B cell (primary cell): ENCODE measurements around the gene ZNF598. TPM values are rescaled to one million over a fixed set of nuclear protein-coding genes. Genes with fewer than 3 reads are reported as not detected.
A peak's percentile ranks its signal among the peaks of the same experiment; 100 is the strongest.

Experiments used
- ATAC-seq: fragments of 200-7000 bp; cut with Tn5 transposase; one replicate; pipeline ENCODE4 v1.10.0; 2021; ENCODE audit warnings: low read depth, mild to moderate bottlenecking, moderate number of reproducible peaks, moderate library complexity
- CTCF ChIA-PET: fragments of 350-600 bp; sonication (Branson Sonifier 250); formaldehyde crosslinking; loops from one replicate; lab custom pipeline; 2021; ENCODE audit warnings: antibody characterized with exemption, inconsistent platforms; lab: Charles Lee
- POLR2A ChIA-PET: fragments of 350-600 bp; sonication (Branson Sonifier 250); formaldehyde crosslinking; loops from one replicate; lab custom pipeline; 2021; ENCODE audit warnings: antibody characterized with exemption; lab: Charles Lee
- DNase-seq: peaks from one replicate; pipeline ENCODE4 v3.0.0; 2013
- H2AFZ ChIP-seq: 2 replicates; pipeline ENCODE4 v1.6.1; 2012; ENCODE audit warnings: mild to moderate bottlenecking, low read depth, low read length; ENCODE audit not compliant: insufficient read depth, poor library complexity, severe bottlenecking
- H3K27ac ChIP-seq, 2 donors: 1 replicate in 1 of 2; 2 replicates in 1 of 2; pipeline ENCODE4 v1.5.1; 2012 to 2013; ENCODE audit warnings: low read length in 2 of 2, mild to moderate bottlenecking in 2 of 2, moderate library complexity in 1 of 2
- H3K27me3 ChIP-seq, 4 experiments: fragments of 200-600 bp in 1 of 4; sonication (generic) in 1 of 4; replicated peaks in 1 of 4; 1 replicate in 2 of 4; 2 replicates in 2 of 4; pipeline versions ENCODE4 v1.6.1 to v1.7.0; 2013 to 2016; ENCODE audit warnings: low read length in 3 of 4, mild to moderate bottlenecking in 2 of 4, mixed read lengths in 1 of 4, moderate library complexity in 1 of 4; ENCODE audit not compliant: insufficient read depth in 4 of 4, control insufficient read depth in 3 of 4; ENCODE audit errors: control extremely low read depth in 1 of 4
- H3K36me3 ChIP-seq, 2 experiments: replicated peaks in 1 of 2; 1 replicate in 1 of 2; 2 replicates in 1 of 2; pipeline versions ENCODE4 v1.6.1 to v1.7.1; 2013; ENCODE audit warnings: low read length in 1 of 2; ENCODE audit not compliant: insufficient read depth in 2 of 2, control insufficient read depth in 1 of 2; ENCODE audit errors: control extremely low read depth in 1 of 2, extremely low read depth in 1 of 2
- H3K4me1 ChIP-seq, 2 donors: fragments of 200-600 bp in 1 of 2; sonication (generic) in 1 of 2; 1 replicate in 1 of 2; 2 replicates in 1 of 2; pipeline versions ENCODE4 v1.5.1 to v1.6.1; 2013 to 2017; ENCODE audit warnings: low read length in 2 of 2; ENCODE audit not compliant: control insufficient read depth in 2 of 2, insufficient read depth in 2 of 2
- H3K4me2 ChIP-seq: replicated peaks from 2 replicates; pipeline ENCODE3; 2012; ENCODE audit warnings: mild to moderate bottlenecking, low read depth, low read length; ENCODE audit not compliant: poor library complexity, severe bottlenecking
- H3K4me3 ChIP-seq, 5 experiments: fragments of 200-600 bp in 1 of 5; sonication (generic) in 1 of 5; 1 replicate in 3 of 5; 2 replicates in 2 of 5; pipeline versions ENCODE4 v1.5.1 to v1.7.0; 2011 to 2016; ENCODE audit warnings: low read length in 4 of 5, mild to moderate bottlenecking in 4 of 5, low read depth in 2 of 5, control low read depth in 1 of 5, moderate library complexity in 1 of 5; ENCODE audit not compliant: insufficient read depth in 1 of 5; ENCODE audit errors: control extremely low read depth in 1 of 5, extremely low read depth in 1 of 5
- H3K79me2 ChIP-seq: fragments of 200-600 bp; sonication (generic); one replicate; pipeline ENCODE4 v1.6.0; 2016; ENCODE audit warnings: low read length; ENCODE audit not compliant: control insufficient read depth, insufficient read depth
- H3K9ac ChIP-seq: fragments of 200-600 bp; sonication (generic); 2 replicates; pipeline ENCODE4 v1.6.1; 2017; ENCODE audit warnings: mild to moderate bottlenecking, low read length, moderate library complexity
- H3K9me3 ChIP-seq, 3 donors: one replicate each; pipeline versions ENCODE4 v1.6.1 to v1.7.1; 2013; ENCODE audit warnings: low read length in 2 of 3; ENCODE audit not compliant: control insufficient read depth in 2 of 3, insufficient read depth in 1 of 3; ENCODE audit errors: control extremely low read depth in 1 of 3
- H4K20me1 ChIP-seq: 2 replicates; pipeline ENCODE4 v1.6.0; 2012; ENCODE audit warnings: mild to moderate bottlenecking, low read length; ENCODE audit not compliant: insufficient read depth, control insufficient read depth, poor library complexity, severe bottlenecking
- H3K27ac Mint-ChIP-seq: one replicate; pipeline ENCODE4 v1.8.0; 2021; ENCODE audit warnings: mixed read lengths
- H3K27me3 Mint-ChIP-seq: one replicate; pipeline ENCODE4 v1.8.0; 2021; ENCODE audit warnings: mixed read lengths
- H3K4me1 Mint-ChIP-seq: one replicate; pipeline ENCODE4 v1.8.0; 2021; ENCODE audit warnings: mixed read lengths
- H3K4me3 Mint-ChIP-seq: one replicate; pipeline ENCODE4 v1.8.0; 2021; ENCODE audit warnings: mixed read lengths
- H3K9me3 Mint-ChIP-seq: one replicate; pipeline ENCODE4 v1.8.0; 2022; ENCODE audit warnings: mixed read lengths; ENCODE audit not compliant: insufficient read depth
- EZH2 ChIP-seq: IDR thresholded peaks from 2 replicates; pipeline ENCODE4 v1.6.1; 2012; ENCODE audit warnings: borderline replicate concordance, low read depth, mild to moderate bottlenecking, moderate library complexity, low read length; ENCODE audit not compliant: insufficient read depth, poor library complexity, severe bottlenecking
- WGBS: methylation state at CpG from one replicate; pipeline ENCODE4 v1.1.5; 2013; ENCODE audit warnings: missing lambda C conversion rate; ENCODE audit not compliant: insufficient coverage; 5-methylcytosine and 5-hydroxymethylcytosine counted together
- intact Hi-C: fragments of 100-400 bp; cut with micrococcal nuclease; formaldehyde crosslinking; loops from one replicate; pipeline ENCODE4 v1.10.0; 2022
- polyA plus RNA-seq: library from polyadenylated mRNA; depleted of rRNA; stranded (reverse); fragments of >200 nt; gene quantifications from 2 replicates; pipeline ENCODE4 v1.2.3, GENCODE V29; 2012
- total RNA-seq, 2 donors: library from RNA; stranded (reverse); fragments of 120-200 nt in 1 of 2; gene quantifications; 1 replicate in 1 of 2; 2 replicates in 1 of 2; pipeline versions ENCODE4 v1.2.3 to v1.2.4, GENCODE V29; 2013 to 2022
- TF ChIP-seq, protein P1 (sequence below): fragments of 200-600 bp; IDR thresholded peaks from one replicate; pipeline ENCODE4 v1.8.0; 2022; ENCODE audit warnings: antibody characterized with exemption, mild to moderate bottlenecking

The ZNF598 gene
- total and polyA plus RNA-seq, 2 donors (not counting 1 experiment from before 2014, with no cell fraction given): 49.5 to 61.5 TPM

DNA sequence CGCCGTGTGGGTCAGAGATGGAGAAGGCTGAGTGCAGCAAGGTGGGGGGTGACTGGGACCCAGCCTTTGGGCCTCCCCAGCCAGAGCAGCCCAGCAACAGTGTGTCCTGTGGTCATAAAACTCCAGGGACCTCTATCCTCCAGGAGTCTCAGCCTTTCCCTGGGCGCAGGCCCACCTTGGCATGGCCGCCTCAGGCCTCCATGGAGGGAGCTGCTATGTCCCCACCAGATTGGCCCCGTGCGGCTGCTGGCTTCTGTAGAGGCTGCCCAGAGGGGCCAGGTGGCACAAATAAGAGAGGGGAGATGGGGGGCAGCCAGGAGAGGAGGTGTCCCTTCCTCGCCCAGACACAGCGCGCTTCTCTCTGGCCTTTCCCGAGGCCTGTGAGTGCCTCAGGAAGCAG, 22.4 kb downstream of the ZNF598 start:
- Histone ChIP-seq H3K9ac (no peak overlapping the region), H2AFZ (no peak overlapping the region), H3K4me1 (peaks cover 27 to 44% of the 10 kb centered on the region in 2 donors), H3K4me2 (no peak overlapping the region), H3K4me3 (no peak overlapping the region), H3K9me3 (peaks cover 0 to 3% (median 0%) of the 10 kb centered on the region in 3 donors), H3K36me3 (peaks cover 0 to 10% of the 10 kb centered on the region in 2 experiments), H4K20me1 (no peaks in the 10 kb centered on the region), H3K79me2 (no peaks in the 10 kb centered on the region), H3K27me3 (peaks cover 0 to 9% (median 4%) of the 10 kb centered on the region in 4 experiments), H3K27ac (no peak overlapping the region)
- H3K9me3 Mint-ChIP-seq: no peaks in the 10 kb centered on the region
- CTCF ChIA-PET: interaction anchor here (1.8 kb wide), 1 partner anchor 16 kb away, joined by 5 read pairs; no protein-coding TSS in a partner anchor
- no peak for TF ChIP-seq EZH2
- TF ChIP-seq, protein P1, sequence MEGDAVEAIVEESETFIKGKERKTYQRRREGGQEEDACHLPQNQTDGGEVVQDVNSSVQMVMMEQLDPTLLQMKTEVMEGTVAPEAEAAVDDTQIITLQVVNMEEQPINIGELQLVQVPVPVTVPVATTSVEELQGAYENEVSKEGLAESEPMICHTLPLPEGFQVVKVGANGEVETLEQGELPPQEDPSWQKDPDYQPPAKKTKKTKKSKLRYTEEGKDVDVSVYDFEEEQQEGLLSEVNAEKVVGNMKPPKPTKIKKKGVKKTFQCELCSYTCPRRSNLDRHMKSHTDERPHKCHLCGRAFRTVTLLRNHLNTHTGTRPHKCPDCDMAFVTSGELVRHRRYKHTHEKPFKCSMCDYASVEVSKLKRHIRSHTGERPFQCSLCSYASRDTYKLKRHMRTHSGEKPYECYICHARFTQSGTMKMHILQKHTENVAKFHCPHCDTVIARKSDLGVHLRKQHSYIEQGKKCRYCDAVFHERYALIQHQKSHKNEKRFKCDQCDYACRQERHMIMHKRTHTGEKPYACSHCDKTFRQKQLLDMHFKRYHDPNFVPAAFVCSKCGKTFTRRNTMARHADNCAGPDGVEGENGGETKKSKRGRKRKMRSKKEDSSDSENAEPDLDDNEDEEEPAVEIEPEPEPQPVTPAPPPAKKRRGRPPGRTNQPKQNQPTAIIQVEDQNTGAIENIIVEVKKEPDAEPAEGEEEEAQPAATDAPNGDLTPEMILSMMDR: no peak
- H3K27ac Mint-ChIP-seq: no peak overlapping the region
- ATAC-seq (no peak), DNase-seq (no peak)
- peaks cover 41% of the 10 kb centered on the region for H3K4me1 Mint-ChIP-seq
- intact Hi-C loops: no loop called here
- POLR2A ChIA-PET: interaction anchor here (1.2 kb wide), 1 partner anchor 22 kb away, joined by 4 read pairs; the partner anchor contains the start of gene RPS2
- peaks cover 6% of the 10 kb centered on the region for H3K27me3 Mint-ChIP-seq
- 87% methylated on average over 8 of the region's 10 CpGs for WGBS
- H3K4me3 Mint-ChIP-seq: peak overlapping the region; percentile 10

DNA sequence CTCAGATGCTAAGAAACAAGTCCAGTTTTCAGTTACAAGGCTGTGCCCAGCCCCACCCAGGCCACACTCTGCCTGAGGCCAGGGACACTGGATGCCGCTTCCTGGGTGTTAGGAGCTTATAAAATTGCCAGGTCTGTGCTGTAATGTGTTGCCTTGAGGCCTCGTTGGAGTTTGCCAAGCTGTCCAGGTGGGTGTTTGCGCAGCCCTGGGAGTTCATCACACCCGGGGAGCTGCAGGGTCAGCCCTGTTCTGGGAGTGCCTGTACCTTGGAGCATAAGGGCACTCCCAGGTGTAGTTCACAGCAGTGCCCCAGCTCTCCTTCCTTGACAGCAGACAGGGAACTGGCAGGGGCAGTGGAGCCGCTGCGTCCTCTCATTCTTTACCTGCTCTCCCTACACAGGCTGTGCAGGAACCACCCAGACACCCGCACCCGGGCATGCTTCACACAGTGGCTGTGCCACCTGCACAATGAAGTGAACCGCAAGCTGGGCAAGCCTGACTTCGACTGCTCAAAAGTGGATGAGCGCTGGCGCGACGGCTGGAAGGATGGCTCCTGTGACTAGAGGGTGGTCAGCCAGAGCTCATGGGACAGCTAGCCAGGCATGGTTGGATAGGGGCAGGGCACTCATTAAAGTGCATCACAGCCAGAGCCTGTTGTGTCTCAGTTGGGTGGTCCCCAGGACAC, 24.0 kb downstream of the ZNF598 start:
- no peaks in the 10 kb centered on the region for H4K20me1 ChIP-seq
- no peak overlapping the region for H2AFZ ChIP-seq
- Mint-ChIP-seq H3K4me3 (peak overlapping the region; percentile 88), H3K4me1 (peaks cover 35% of the 10 kb centered on the region), H3K27ac (no peak overlapping the region), H3K9me3 (no peaks in the 10 kb centered on the region), H3K27me3 (peaks cover 6% of the 10 kb centered on the region)
- H3K4me3 ChIP-seq: no peak overlapping the region
- peaks cover 0 to 10% of the 10 kb centered on the region in 2 experiments for H3K36me3 ChIP-seq
- WGBS: over 99% methylated on average over 14 of the region's 14 CpGs
- no peaks in the 10 kb centered on the region for H3K79me2 ChIP-seq
- H3K9ac ChIP-seq: no peak overlapping the region
- ChIA-PET POLR2A (interaction anchor here (1.0 to 1.2 kb wide), 2 partner anchors 9 to 21 kb away, joined by 4 to 7 read pairs; partner anchors contain the start of gene RPS2), CTCF (no interaction called here)
- H3K27ac ChIP-seq: no peak overlapping the region
- DNase-seq (no peak), ATAC-seq (no peak)
- peak overlapping the region; percentile 98 for H3K4me2 ChIP-seq
- no peak for TF ChIP-seq EZH2
- TF ChIP-seq, protein P1: no peak
- H3K4me1 ChIP-seq: peaks cover 19 to 33% of the 10 kb centered on the region in 2 donors
- peaks cover 0 to 24% (median 13%) of the 10 kb centered on the region in 4 experiments for H3K27me3 ChIP-seq
- no peaks in the 10 kb centered on the region for H3K9me3 ChIP-seq
- intact Hi-C loops: no loop called here
